WERI-Rb-1 (cell line): ENCODE data around the gene SRSF9.

ENCODE experiments used
- DNase-seq: peaks from one replicate; pipeline ENCODE4 v3.0.0-alpha.2; 2020
- H3K27ac ChIP-seq: fragments of 250-450 bp; sonication (Bioruptor Pico); 2 replicates; pipeline ENCODE4 v1.5.1; 2020; ENCODE audit warnings: mild to moderate bottlenecking, moderate library complexity
- H3K27me3 ChIP-seq: fragments of 250-450 bp; sonication (Bioruptor Pico); 2 replicates; pipeline ENCODE4 v1.5.1; 2021; ENCODE audit warnings: mild to moderate bottlenecking, low read depth, moderate library complexity; ENCODE audit not compliant: insufficient read depth, severe bottlenecking
- H3K36me3 ChIP-seq: fragments of 250-450 bp; sonication (Bioruptor Pico); 2 replicates; pipeline ENCODE4 v1.5.1; 2020; ENCODE audit warnings: mild to moderate bottlenecking, moderate library complexity
- H3K4me3 ChIP-seq: 2 replicates; pipeline ENCODE4 v1.5.1; 2011; ENCODE audit warnings: low read depth, mild to moderate bottlenecking, control low read depth, low read length
- H3K9me3 ChIP-seq: fragments of 250-450 bp; sonication (Bioruptor Pico); 2 replicates; pipeline ENCODE4 v1.5.1; 2021; ENCODE audit warnings: mild to moderate bottlenecking, moderate library complexity; ENCODE audit not compliant: severe bottlenecking
- TF ChIP-seq, protein P1 (sequence below): IDR thresholded peaks from 2 replicates; pipeline ENCODE4 v1.5.1; 2011; ENCODE audit warnings: low read depth, mild to moderate bottlenecking, control low read depth, inconsistent platforms, low read length

SRSF9 gene

DNA sequence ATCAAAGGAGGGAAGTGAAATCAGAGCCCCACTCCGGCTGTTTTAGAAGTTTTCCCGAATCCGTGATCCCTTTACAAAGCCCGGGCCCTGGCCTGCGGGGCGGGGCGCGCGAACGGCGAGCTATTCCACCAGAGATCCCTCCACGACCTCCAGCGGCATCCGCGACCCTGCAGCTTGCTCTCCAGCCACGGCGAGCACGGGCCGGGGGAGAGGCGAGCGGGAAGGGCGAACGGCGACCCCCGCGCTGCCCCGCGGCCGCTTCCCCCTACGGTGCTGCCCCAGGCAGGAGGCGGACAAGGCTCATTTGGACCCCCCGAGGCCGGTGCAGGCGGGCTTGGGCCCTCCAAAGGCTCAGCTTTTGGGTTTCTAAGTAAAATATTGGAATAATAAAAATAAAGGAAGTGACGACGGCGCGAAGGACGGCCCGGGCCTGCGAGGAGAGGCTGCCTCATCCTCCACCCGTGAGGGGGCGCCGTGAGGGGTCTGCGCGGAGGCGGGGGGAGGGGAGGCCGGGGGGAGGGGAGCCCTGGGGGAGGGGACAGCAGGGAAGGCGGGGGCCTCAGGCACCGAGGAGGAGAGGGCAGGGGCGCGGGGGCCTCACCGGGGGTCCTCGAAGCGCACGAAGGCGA, 613 bp downstream of the SRSF9 start:
- TF ChIP-seq, protein P1, sequence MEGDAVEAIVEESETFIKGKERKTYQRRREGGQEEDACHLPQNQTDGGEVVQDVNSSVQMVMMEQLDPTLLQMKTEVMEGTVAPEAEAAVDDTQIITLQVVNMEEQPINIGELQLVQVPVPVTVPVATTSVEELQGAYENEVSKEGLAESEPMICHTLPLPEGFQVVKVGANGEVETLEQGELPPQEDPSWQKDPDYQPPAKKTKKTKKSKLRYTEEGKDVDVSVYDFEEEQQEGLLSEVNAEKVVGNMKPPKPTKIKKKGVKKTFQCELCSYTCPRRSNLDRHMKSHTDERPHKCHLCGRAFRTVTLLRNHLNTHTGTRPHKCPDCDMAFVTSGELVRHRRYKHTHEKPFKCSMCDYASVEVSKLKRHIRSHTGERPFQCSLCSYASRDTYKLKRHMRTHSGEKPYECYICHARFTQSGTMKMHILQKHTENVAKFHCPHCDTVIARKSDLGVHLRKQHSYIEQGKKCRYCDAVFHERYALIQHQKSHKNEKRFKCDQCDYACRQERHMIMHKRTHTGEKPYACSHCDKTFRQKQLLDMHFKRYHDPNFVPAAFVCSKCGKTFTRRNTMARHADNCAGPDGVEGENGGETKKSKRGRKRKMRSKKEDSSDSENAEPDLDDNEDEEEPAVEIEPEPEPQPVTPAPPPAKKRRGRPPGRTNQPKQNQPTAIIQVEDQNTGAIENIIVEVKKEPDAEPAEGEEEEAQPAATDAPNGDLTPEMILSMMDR: 0 out of 2 replicates have a peak, but pooled peaks have one; percentile 4
- DNase-seq: peak; percentile 41
- Histone ChIP-seq H3K9me3 (no peaks in the 10 kb centered on the region), H3K36me3 (peaks cover 42% of the 10 kb centered on the region), H3K27me3 (no peaks in the 10 kb centered on the region), H3K27ac (peak overlapping the region; percentile 91), H3K4me3 (peak overlapping the region; percentile 71)

- Histone ChIP-seq H3K4me3 (peak overlapping the region; percentile 71), H3K27me3 (no peaks in the 10 kb centered on the region), H3K27ac (peak overlapping the region; percentile 91), H3K36me3 (peaks cover 47% of the 10 kb centered on the region), H3K9me3 (no peaks in the 10 kb centered on the region)
- DNase-seq: peak; percentile 20
- TF ChIP-seq, protein P1: no peak
Observed at GRCh38 chr12:120468325-120468820, 1.2 kb downstream of the SRSF9 start.

- H3K9me3 ChIP-seq: no peaks in the 10 kb centered on the region
- TF ChIP-seq, protein P1: no peak
- no peak for DNase-seq
- H3K27me3 ChIP-seq: no peaks in the 10 kb centered on the region
- no peak overlapping the region for H3K4me3 ChIP-seq
- peaks cover 57% of the 10 kb centered on the region for H3K36me3 ChIP-seq
- H3K27ac ChIP-seq: no peak overlapping the region
Observed at GRCh38 chr12:120467439-120467838, 2.1 kb downstream of the SRSF9 start.

- Histone ChIP-seq H3K27me3 (no peaks in the 10 kb centered on the region), H3K36me3 (peaks cover 63% of the 10 kb centered on the region), H3K4me3 (no peak overlapping the region), H3K27ac (no peak overlapping the region), H3K9me3 (no peaks in the 10 kb centered on the region)
- DNase-seq: peak; percentile 64
- TF ChIP-seq, protein P1: peak; percentile 57
Observed at GRCh38 chr12:120466560-120467315, 2.8 kb downstream of the SRSF9 start.

DNA sequence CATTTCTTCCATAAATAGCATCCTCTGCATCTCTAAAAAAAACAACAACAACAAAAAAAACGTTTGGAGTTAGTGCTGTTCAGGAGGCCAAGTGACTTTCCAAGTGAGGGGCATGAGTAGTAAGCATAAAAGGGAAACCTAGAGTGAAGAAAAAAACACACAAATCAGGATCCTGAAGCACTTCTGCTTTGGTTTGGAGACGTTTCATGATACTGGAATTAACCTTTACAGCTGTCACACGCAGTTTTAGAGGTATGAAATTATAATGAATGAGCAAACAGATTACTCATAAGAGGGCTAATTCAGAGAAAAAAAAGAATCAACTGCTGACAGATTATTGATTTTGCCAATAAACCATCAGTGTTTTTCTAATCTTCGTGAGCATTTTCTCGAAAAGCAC, 3.8 kb downstream of the SRSF9 start:
- Histone ChIP-seq H3K27ac (no peak overlapping the region), H3K36me3 (peaks cover 72% of the 10 kb centered on the region)
- DNase-seq: no peak

More for the DNA sequence above, 3.8 kb downstream of the SRSF9 start:
- H3K4me3 ChIP-seq: no peak overlapping the region
- H3K27me3 ChIP-seq: no peaks in the 10 kb centered on the region
- H3K9me3 ChIP-seq: no peaks in the 10 kb centered on the region
- TF ChIP-seq, protein P1: no peak
